NCI-H526 treated with DMSO at 0.1 percent for 48 hours (cell line): Measurements from ENCODE around the gene FARP2.
"Not testable (repeated sequence)": the region's sequence is repeated elsewhere in the genome, so short reads cannot be mapped to it uniquely, and the experiment has no call there.

Experiments
- DNase-seq: peaks from one replicate; lab custom pipeline; 2025; lab: John Stamatoyannopoulos, UW

FARP2 gene

DNA sequence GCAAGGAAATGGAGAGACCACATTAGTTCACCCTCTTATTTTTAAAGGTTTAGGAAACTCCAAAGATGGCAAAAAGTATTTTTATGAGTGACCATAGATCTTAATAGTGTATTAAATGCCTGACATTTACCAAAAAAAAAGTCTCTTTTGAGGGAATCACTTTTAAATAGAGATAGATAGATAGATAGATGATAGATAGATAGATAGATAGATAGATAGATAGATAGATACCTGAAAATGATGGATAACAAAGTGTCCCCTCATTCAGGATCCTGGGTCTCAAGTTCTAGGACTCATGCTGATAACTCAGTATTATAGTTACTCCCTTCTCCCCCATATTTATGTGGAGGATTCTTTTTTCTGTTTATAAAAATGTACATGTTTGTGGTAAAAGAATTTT is 52.8 kb downstream of the FARP2 start:
- DNase-seq, result no peak

DNA sequence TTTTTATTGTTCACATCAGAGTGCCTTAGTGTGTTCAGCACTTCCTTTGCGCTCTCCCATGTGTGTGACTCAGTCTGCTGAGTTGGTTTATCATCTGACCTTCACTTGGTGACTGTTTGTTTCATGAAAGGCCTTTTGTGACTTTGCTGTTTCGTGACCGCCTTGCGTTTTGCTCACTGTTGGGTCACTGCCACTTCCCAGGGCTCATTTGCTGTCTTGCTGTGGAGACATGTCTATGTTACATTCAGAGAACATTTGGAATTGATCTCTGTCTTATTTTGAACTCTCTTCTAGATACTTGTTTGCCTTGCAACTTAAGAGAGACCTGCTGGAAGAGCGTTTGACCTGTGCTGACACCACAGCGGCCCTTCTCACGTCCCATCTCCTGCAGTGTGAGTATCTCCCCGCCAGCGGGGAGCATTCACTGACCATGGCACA is 54.7 kb downstream of the FARP2 start:
- DNase-seq, result no peak

DNA sequence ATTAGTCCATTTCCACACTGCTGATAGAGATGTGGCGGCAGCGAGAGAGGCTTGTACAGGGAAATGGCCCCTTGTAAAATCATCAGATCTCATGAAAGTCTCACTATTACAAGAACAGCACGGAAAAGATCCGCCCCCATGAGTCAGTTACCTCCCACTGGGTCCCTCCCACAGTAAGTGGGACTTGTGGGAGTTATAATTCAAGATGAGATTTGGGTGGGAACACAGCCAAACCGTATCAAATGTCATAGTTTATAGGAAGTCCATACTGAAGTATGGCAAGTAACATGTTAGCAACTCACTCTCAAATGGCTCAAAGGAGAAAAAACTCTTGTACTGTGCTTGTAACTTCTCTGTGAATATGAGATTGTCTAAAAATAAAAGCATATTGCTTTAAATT is 56.1 kb downstream of the FARP2 start:
- no peak for DNase-seq

DNA sequence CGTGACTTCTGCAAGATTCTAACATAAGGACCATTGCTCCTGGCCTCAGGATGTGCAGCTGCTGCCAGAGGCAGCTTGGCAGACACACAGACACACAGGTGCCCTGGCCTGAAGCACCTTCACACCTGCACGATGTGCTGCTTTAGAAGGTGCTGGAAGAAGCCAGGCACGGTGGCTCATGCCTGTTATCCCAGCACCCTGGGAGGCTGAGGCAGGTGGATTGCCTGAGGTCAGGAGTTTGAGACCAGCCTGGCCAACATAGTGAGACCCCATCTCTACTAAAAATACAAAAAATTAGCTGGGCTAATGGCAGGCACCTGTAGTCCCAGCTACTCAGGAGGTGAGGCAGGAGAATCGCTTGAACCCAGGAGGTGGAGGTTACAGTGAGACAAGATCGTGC is 57.4 kb downstream of the FARP2 start:
- DNase-seq, result not testable (repeated sequence)

DNA sequence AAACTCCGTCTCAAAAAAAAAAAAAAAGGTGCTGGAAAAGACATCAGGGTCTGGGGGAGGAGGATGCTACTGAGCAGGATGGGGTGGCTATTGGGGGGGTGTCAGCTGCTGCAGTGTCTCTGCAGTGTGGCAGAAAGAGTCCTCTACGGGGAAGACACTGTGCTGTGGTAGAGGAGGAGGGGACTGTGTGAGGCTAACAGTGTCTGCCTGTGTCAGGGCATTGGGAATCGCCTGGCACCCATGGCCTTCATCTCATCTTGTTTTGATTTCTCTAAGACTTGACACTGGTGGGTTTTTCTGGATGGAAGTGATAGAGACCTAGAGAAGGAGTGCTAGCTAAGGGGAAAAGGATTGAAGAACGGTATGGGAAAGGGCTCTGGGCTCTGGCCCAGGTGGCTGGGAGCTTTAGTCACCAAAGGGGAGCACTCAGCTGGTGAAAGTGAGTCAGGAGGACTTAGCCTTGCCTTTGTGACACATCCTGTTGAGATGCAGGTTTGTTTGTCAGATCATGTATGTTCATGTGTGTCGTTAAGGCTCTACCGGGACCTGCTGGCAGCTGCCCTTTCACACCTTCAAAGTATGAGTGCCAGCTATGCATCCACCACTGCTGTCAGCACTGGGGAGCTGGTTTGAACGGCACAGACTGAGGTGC is 58.0 kb downstream of the FARP2 start:
- no peak for DNase-seq

DNA sequence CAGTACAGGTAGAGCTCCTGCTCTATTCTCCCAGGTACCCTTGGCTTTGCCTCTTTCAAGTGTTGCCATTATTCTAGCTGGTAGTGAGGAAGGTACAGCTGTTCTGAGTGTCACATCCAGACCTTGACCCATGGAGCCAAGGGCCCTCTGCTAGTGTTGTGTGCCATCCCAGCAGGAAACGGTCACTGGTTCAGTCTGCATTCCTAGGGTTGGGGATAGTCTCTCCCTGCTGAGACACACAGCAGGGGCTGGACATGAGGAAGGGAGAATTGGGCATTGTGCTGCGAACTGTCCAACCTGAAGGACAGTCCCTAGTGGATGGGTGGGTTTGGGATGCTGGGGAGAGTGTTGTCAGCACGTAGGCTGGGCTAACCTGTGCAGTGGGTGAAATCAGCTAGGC is 59.1 kb downstream of the FARP2 start:
- no peak for DNase-seq

DNA sequence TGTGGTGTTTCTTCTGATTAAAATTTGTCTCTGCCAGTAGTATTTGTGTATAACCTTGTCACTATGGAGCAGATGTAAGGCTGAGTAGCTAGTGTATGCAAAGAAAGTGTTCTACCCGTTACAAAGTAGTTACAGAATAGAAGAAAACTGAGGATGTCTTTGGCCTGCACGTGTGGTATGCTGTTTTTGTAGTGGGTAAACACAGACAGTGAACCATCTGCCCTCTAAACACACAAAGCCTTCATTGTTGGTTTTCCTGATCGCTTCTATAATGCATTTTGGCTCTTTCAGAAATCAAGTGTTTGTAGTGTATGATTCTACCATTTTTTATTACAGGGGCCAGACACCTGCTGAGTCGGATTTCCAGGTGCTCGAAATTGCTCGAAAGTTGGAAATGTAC is 61.5 kb downstream of the FARP2 start:
- DNase-seq, result peak; percentile 85

DNA sequence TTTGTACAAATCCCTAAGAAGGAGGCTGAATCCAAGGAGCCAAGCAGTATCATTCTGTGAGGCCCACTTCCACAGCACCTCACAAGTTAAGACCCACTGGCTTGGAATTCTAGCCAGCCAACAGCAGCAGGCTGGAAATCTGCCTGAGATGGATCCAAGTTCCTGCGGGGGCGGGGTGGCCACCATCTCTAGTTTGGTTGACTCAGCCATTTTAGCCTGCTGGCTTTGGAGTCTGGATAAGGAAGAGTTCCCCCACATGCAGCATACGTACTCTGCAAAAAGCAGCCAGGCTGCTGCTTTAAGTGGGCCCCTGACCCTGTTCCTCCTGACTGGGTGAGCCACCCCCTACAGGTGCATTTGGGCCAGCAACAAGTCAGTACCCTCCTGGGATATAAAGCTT is 65.2 kb downstream of the FARP2 start:
- DNase-seq, result no peak

DNA sequence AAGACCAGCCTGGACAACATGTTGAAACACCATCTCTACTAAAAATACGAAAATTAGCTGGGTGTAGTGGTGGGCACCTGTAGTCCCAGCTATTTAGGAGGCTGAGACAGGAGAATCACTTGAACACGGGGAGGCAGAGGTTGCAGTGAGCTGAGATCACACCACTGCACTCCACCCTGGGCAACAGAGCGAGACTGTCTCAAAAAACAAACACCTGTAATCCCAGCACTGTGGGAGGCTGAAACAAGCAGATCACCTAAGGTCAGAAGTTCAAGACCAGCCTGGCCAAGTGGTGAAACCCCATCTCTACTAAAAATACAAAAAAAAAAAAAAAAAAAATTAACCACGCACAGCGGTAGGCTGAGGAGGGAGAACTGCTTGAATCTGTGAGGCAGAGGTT is 65.9 kb downstream of the FARP2 start:
- DNase-seq, result not testable (repeated sequence)

DNA sequence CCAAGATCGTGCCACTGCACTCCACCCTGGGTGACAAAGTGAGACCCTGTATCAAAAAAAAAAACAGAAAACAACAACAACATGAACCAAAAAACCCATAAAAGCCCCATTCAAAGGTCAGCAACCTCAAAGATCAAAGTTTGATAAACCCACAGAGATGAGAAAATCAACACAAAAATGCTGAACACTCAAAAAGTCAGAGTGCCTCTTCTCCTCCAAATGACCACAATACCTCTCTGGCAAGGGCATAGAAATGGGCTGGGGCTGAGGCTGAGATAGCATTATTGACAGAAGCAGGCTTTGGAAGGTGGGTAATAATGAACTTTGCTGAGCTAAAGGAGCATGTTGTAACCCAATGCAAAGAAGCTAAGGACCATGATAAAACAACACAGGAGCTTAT is 66.3 kb downstream of the FARP2 start:
- DNase-seq, result no peak

DNA sequence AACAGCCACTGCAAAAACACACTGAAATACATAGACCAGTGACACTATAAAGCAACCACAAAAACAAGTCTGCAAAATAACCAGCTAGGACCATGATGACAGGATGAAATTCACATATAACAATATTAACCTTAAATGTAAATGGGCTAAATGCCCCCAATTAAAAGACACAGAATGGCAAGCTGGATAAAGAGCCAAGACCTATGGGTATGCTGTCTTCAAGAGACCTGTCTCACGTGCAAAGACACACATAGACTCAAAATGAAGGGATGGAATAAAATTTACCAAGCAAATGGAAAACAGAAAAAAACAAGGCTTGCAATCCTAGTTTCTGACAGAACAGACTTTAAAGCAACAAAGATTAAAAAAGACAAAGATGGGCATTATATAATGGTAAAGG is 67.4 kb downstream of the FARP2 start:
- not testable (repeated sequence) for DNase-seq

DNA sequence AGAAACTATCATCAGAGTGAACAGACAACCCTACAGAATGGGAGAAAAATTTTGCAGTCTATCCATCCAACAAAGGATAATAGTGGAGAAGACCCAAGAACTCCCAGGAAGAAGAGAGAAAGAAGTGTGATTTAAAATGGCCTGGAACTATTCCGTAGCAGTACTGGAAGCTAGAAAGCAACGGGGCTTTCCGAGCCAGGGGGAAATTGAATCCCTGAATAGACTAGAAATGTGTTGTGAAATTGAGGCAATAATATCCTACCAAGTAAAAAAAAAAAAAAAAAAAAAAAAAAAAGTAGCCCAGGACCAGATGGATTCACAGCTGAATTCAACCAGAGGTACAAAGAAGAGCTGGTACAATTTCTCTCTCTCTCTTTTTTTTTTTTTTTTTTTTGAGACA is 69.3 kb downstream of the FARP2 start:
- DNase-seq, result no peak

DNA sequence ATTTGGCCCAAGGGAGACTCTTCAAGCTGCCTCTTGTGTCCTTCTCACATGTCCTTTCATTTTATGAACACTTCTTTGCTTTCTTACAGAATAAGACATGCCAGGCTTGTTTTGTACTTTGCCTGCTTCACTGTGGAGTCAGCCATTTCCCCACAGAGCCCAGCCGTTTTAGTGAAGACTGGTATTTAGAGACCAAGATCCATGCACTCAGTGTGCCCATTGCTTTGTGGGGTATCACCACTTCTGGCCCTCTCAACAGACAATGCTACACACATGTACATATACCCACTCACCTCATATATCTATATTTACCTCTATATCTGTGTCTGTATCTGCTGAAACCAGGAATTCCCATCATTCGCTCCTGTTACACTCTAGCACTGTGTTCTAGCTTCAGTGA is 74.1 kb downstream of the FARP2 start:
- DNase-seq, result no peak

DNA sequence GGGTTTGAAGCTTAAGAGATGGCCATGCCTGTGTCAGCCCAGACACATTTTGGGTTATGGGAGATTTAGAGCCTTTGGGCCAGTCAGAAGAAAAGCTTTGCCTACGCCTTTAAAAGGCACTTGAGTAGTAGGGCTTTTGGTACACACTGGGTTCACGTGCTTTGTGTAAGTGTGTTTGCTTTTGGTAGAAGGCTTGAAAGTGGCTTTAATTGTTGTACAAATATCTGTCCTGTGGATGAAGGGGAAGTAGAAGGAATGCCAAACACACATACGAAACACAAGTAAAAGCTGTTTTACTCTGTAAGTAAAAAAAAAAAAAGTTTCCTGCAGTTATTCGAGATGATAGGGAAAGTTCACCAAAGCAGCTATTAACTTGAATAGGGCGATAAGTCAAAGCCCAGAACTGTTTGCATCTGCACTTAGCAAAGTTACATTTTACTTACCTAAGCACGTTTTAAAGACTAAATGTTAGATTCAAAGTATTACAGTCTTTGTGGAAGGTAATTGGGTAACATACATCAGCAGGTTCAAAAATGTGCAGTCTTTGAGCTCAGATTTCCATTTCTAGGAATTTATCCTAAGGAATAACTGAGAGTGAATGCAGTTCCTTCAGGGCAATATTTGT is 76.9 kb downstream of the FARP2 start:
- DNase-seq, result no peak

DNA sequence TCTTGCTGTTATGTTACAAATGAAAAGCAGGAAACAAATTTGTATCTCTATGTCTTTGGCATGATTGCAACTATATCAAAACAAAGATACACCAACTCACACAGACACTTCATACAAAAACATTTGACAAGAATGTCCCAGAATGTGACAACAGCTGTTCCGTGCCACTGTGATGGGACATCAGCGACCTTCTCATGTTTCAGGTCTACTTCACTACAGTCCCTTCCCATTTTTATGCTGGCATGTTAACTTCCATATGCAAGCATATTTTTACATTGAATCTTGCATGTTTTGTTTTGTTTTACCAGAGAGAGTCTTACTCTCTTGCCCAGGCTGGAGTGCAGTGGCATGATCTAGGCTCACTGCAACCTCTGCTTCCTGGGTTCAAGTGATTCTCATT is 81.1 kb downstream of the FARP2 start:
- no peak for DNase-seq

DNA sequence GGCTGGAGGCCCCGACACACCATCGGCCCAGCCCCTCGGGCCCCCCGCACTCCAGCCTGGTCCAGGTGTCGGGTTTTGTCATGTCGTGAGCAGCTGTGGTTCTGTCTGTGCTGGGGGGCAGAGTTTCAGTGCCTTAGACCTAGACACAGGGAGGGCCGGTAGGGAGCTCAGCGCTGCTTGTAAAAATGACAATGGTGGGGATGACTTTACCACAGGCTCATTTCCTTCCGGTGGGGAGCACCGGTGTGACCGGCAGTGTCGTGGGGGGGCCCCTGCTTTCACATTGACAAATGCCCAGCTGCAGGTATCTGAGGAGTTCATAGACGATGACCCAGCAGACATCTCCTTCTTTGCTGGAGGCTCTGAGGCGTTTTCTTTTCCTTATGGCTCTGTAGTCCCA is 85.4 kb downstream of the FARP2 start:
- DNase-seq, result no peak

DNA sequence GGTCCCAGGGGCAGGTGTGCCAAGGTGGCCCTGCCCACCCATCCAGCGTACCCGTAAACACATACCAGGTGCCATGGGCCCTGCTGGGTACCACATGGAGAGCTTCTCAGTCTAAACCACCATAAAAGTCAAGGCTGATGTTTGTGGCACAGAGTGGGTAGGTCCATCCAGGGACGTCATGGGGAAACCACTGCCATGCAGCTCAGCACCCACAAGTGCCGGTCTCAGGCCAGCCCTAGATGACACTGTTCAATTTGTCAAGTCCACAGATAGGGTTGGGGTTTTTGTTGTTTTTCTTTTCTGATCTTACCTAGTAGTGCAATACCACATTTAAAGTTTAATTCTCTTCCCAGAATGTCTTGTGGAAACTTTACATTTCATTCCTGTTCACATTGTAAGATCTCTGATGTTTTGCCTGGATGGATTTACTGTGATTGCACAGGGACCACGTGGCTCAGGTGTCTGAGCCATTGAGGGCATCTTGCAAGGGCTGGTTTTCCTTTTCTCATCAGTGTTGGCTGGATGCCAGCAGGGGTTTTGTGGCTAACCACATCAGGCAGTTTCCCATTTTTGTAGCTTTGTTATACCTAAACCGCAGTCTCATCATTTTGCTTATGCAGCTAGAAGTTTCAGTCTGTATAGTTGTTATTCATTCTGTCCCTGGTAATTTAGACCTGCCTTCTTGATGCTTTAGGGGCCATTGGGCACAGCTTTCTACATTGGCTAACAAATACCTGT is 87.6 kb downstream of the FARP2 start:
- DNase-seq, result no peak

DNA sequence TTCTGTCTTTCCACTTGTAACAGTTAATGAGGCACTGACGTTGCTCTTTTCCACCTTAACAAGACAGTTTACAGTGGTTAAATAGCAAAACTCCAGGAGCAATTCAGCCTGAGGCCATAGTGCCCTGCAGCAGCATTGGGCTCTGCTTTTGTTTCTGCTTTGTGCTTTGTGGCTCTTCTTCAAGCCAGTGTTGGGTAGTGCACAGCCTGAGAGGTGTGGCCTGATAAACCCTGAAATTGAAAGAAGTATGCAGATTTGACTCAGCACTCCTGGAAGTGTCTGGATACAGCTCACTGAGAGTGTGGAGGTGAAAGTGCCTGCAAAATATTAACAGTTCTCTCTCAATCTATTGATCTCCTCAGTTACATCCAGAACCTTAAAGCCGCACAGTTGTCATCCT is 89.3 kb downstream of the FARP2 start:
- no peak for DNase-seq

DNA sequence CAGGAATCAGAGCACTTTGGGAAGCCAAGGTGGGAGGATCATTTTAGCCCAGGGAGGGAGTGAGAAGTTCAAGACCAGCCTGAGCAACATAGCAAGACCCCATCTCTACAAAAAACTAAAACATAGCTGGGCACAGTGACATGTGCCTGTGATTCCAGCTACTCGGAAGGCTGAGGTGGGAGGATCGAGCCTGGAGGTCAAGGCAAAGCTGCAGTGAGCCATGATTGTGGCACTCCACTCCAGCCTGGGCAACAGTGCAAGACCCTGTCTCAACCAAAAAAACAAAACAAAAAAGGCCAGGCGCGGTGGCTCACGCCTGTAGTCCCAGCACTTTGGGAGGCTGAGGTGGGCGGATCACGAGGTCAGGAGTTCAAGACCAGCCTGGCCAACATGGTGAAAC is 94.0 kb downstream of the FARP2 start:
- not testable (repeated sequence) for DNase-seq

DNA sequence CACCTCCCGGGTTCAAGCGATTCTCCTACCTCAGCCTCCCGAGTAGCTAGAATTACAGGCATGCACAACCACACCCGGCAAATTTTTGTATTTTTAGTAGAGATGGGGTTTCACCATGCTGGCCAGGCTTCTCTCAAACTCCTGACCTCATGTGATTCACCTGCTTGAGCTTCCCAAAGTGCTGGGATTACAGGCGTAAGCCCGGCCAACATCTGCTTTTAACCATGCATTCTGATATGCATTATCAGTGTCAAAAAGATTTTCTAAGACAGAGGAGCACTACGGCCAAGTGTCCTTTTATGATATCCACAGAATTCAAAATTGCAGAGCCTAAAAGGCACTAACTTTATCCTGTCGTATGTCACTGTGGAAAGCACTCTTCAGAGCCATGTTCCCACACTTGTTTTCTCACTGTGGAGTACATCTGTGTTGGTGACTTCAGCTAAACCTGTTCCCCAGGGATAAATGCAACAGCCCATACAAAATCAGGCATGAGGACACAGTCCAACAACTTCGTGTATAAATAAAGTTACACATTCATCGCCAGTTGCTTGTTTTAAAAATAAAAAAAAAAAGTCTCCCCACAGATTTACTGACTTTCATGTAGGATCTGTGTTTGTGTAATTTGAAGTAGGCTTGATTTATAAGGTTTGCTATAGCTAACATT is 95.9 kb downstream of the FARP2 start:
- no peak for DNase-seq

DNA sequence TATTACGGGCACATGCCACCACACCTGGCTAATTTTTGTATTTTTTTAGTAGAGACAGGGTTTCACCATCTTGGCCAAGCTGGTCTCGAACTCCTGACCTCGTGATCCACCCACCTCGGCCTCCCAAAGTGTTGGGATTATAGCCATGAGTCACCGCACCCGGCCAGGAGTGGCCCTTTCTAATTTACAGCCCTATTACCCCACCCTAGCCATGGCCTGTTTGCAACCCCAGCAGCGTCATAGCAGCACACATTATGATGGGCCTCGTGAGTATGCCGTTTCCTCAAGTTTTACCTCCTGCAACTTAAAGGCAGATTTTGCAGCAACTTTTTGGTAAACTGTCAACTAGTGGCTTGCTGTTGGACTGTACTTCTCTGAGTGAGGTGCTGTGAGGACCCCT is 97.8 kb downstream of the FARP2 start:
- DNase-seq, result not testable (repeated sequence)

DNA sequence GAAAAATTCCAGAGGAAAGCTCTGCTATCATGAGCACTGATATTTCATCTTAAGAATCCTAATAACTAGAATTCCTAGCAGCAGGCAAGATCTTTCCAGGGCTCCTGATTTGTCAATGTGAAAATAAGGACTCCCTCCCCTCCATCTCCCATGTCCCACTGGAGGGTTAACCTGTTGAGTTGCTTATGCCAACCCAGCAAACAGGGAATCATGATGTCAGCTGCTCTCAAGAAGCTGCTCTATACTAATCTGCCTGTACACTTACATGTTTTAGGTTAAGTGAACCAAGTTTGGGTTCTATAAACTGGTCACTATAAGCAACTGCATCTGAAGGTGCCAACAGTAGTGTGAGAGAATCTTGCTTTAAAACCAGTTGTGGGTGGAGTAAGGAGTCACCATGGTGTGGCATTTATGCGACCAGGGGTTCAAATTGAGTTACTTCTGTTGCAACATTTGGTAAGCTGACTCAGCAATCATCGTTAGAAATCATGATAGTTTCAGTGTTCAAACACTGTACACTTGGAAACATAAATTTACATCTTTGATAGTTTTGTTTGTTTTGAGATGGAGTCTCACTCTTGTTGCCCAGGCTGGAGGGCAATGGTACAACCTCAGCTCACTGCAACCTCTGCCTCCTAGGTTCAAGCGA is 98.9 kb downstream of the FARP2 start:
- DNase-seq, result no peak
